GM23338 (cell line): ENCODE measurements around the gene PRSS8. TPM values are rescaled to one million over a fixed set of nuclear protein-coding genes. Genes with fewer than 3 reads are reported as not detected.

Experiments used
- ATAC-seq: fragments of 200-7000 bp; cut with Tn5 transposase; 3 replicates; pipeline ENCODE4 v1.9.1; 2020
- DNase-seq: peaks from one replicate; pipeline ENCODE4 v3.0.0-alpha.2; 2015; ENCODE audit warnings: low spot score
- H2AFZ ChIP-seq: fragments of 200-600 bp; sonication (generic); 2 replicates; pipeline ENCODE4 v1.8.0; 2016; ENCODE audit warnings: antibody characterized with exemption, mild to moderate bottlenecking, moderate library complexity
- H3F3A ChIP-seq: fragments of 200-600 bp; sonication (generic); replicated peaks from 2 replicates; pipeline ENCODE4 v1.8.0; 2017; ENCODE audit warnings: antibody characterized with exemption, mixed run types, low read depth
- H3K27ac ChIP-seq: fragments of 200-600 bp; sonication (generic); 2 replicates; pipeline ENCODE4 v1.6.1; 2016; ENCODE audit warnings: low read depth
- H3K27me3 ChIP-seq: fragments of 200-600 bp; sonication (generic); 2 replicates; pipeline ENCODE4 v1.8.0; 2016; ENCODE audit warnings: mild to moderate bottlenecking, mixed run types, moderate library complexity; ENCODE audit not compliant: insufficient read depth
- H3K36me3 ChIP-seq: fragments of 200-600 bp; sonication (generic); 2 replicates; pipeline ENCODE4 v1.8.0; 2016; ENCODE audit warnings: mild to moderate bottlenecking; ENCODE audit not compliant: insufficient read depth
- H3K4me1 ChIP-seq: fragments of 200-600 bp; sonication (generic); 2 replicates; pipeline ENCODE4 v1.8.0; 2016; ENCODE audit warnings: mild to moderate bottlenecking, moderate library complexity; ENCODE audit not compliant: insufficient read depth
- H3K4me2 ChIP-seq: fragments of 200-600 bp; sonication (generic); 2 replicates; pipeline ENCODE4 v1.7.1; 2017; ENCODE audit warnings: mixed run types
- H3K4me3 ChIP-seq: fragments of 200-600 bp; sonication (generic); 2 replicates; pipeline ENCODE4 v1.6.1; 2016; ENCODE audit warnings: mixed run types
- H3K79me2 ChIP-seq: fragments of 200-600 bp; sonication (generic); replicated peaks from 2 replicates; pipeline ENCODE4 v1.8.0; 2017; ENCODE audit warnings: mild to moderate bottlenecking; ENCODE audit not compliant: insufficient read depth
- H3K9me2 ChIP-seq: fragments of 200-600 bp; sonication (generic); 2 replicates; pipeline ENCODE4 v1.8.0; 2017; ENCODE audit not compliant: insufficient read depth
- H4K20me1 ChIP-seq: fragments of 200-600 bp; sonication (generic); replicated peaks from 2 replicates; pipeline ENCODE4 v1.8.0; 2017; ENCODE audit warnings: mild to moderate bottlenecking; ENCODE audit not compliant: insufficient read depth
- H3K27ac Mint-ChIP-seq: 2 replicates; pipeline ENCODE4 v1.8.0; 2020; ENCODE audit warnings: inconsistent platforms, mild to moderate bottlenecking, moderate library complexity, mixed read lengths
- H3K27me3 Mint-ChIP-seq: 3 replicates; pipeline ENCODE4 v1.8.0; 2022; ENCODE audit warnings: low read depth, mild to moderate bottlenecking, moderate library complexity, mixed read lengths, inconsistent platforms; ENCODE audit not compliant: insufficient read depth, poor library complexity
- H3K36me3 Mint-ChIP-seq: 3 replicates; pipeline ENCODE4 v1.8.0; 2021; ENCODE audit warnings: low read depth, mild to moderate bottlenecking, inconsistent platforms, moderate library complexity, mixed read lengths
- H3K4me1 Mint-ChIP-seq: 3 replicates; pipeline ENCODE4 v1.8.0; 2020; ENCODE audit warnings: mild to moderate bottlenecking, inconsistent platforms, mixed read lengths
- H3K4me3 Mint-ChIP-seq: 3 replicates; pipeline ENCODE4 v1.8.0; 2021; ENCODE audit warnings: moderate library complexity, mild to moderate bottlenecking, inconsistent platforms, mixed read lengths
- H3K9me3 Mint-ChIP-seq: 3 replicates; pipeline ENCODE4 v1.8.0; 2020; ENCODE audit warnings: moderate library complexity, mild to moderate bottlenecking, inconsistent platforms, mixed read lengths
- CTCF ChIP-seq, 2 experiments: fragments of 200-600 bp in 1 of 2; sonication (generic) in 1 of 2; conservative IDR thresholded peaks; 2 replicates each; pipeline versions ENCODE4 v1.5.1 to v1.6.1; 2016 to 2017; ENCODE audit warnings: antibody characterized with exemption in 2 of 2, low read depth in 2 of 2, mild to moderate bottlenecking in 2 of 2, moderate library complexity in 1 of 2
- ETS1 ChIP-seq: IDR thresholded peaks from 2 replicates; pipeline ENCODE4 v1.6.1; 2016; ENCODE audit warnings: antibody characterized with exemption
- EZH2phosphoT487 ChIP-seq: fragments of 200-600 bp; sonication (generic); IDR thresholded peaks from one replicate; pipeline ENCODE4 v1.8.1; 2018; ENCODE audit warnings: antibody characterized with exemption; ENCODE audit not compliant: unreplicated experiment
- JUNB ChIP-seq: IDR thresholded peaks from one replicate; pipeline ENCODE4 v1.6.1; 2016; ENCODE audit warnings: antibody characterized with exemption; ENCODE audit not compliant: unreplicated experiment
- POLR2AphosphoS5 ChIP-seq: IDR thresholded peaks from 2 replicates; pipeline ENCODE4 v1.6.1; 2016; ENCODE audit warnings: antibody characterized with exemption, low read depth
- REST ChIP-seq: IDR thresholded peaks from one replicate; pipeline ENCODE4 v1.6.1; 2018; ENCODE audit warnings: antibody characterized with exemption; ENCODE audit not compliant: unreplicated experiment
- ZNF114 ChIP-seq: fragments of 250-450 bp; sonication (Bioruptor Pico); IDR thresholded peaks from 2 replicates; pipeline ENCODE4 v1.5.0; 2020; ENCODE audit warnings: mild to moderate bottlenecking, moderate library complexity
- ZNF462 ChIP-seq: fragments of 250-450 bp; sonication (Bioruptor Pico); IDR thresholded peaks from 2 replicates; pipeline ENCODE4 v1.5.0; 2020; ENCODE audit warnings: mild to moderate bottlenecking, moderate library complexity
- polyA plus RNA-seq: library from polyadenylated mRNA; unstranded; fragments of >200 nt; fragmentation: Nextera tagmentation; extraction: Ambion mirVana; gene quantifications from 2 replicates; pipeline ENCODE4 v1.2.1, GENCODE V29; 2016
- total RNA-seq: library from RNA; depleted of rRNA; stranded (reverse); fragments of >200 nt; shearing (Covaris generic); gene quantifications from 2 replicates; pipeline ENCODE4 v1.2.3, GENCODE V29; 2014

The PRSS8 gene
- total and polyA plus RNA-seq, 2 experiments from 2014 or later = 65.3 to 75.9 TPM

GRCh38 chr16:31088459-31089183 is 46.9 kb downstream of the PRSS8 start, which contains the start of gene PRSS53:
Gene PRSS53, minus strand, starts transcription at chr16:31088943. Its CDS starts 134 bp downstream, at chr16:31088809.
- Mint-ChIP-seq H3K27me3 (peaks cover 15% of the 10 kb centered on the region), H3K9me3 (no peaks in the 10 kb centered on the region), H3K4me3 (no peak within 1 kb of the TSS; the same call in 2 of the 3 replicates), H3K36me3 (peaks cover 24% of the 10 kb centered on the region), H3K27ac (no peak within 1 kb of the TSS), H3K4me1 (peaks cover 5% of the 10 kb centered on the region; the same call in 1 of the 3 replicates)
- H3K36me3 ChIP-seq = no peaks in the 10 kb centered on the region
- no peaks in the 10 kb centered on the region for H4K20me1 ChIP-seq
- no peak within 1 kb of the TSS for H3K27ac ChIP-seq
- TF ChIP-seq JUNB = no peak
- no peak for ATAC-seq
- no peak for DNase-seq
- peaks cover 7% of the 10 kb centered on the region; the same call in 1 of the 2 replicates for H3K4me1 ChIP-seq
- H3K4me2 ChIP-seq = no peak within 1 kb of the TSS
- H3K4me3 ChIP-seq = no peak within 1 kb of the TSS
- no peaks in the 10 kb centered on the region for H3F3A ChIP-seq
- no peak within 1 kb of the TSS for H2AFZ ChIP-seq
- H3K27me3 ChIP-seq = no peaks in the 10 kb centered on the region
- peaks cover 13% of the 10 kb centered on the region for H3K79me2 ChIP-seq
- no peaks in the 10 kb centered on the region for H3K9me2 ChIP-seq

- H3K9me2 ChIP-seq = no peaks in the 10 kb centered on the region
- H3K36me3 ChIP-seq = no peaks in the 10 kb centered on the region
- Mint-ChIP-seq H3K27me3 (peaks cover 15% of the 10 kb centered on the region), H3K4me3 (no peak overlapping the region), H3K9me3 (no peaks in the 10 kb centered on the region), H3K27ac (no peak overlapping the region), H3K4me1 (peaks cover 5% of the 10 kb centered on the region; the same call in 1 of the 3 replicates), H3K36me3 (peaks cover 27% of the 10 kb centered on the region)
- ATAC-seq (no peak), DNase-seq (no peak)
- H3K4me1 ChIP-seq = 0 out of 2 replicates have a peak, but pooled peaks cover 3% of the 10 kb centered on the region
- no peaks in the 10 kb centered on the region; the same call in 1 of the 2 replicates for H4K20me1 ChIP-seq
- no peaks in the 10 kb centered on the region for H3K27me3 ChIP-seq
- no peak overlapping the region for H2AFZ ChIP-seq
- H3K79me2 ChIP-seq = peaks cover 9% of the 10 kb centered on the region
- H3K27ac ChIP-seq = no peak overlapping the region
- no peaks in the 10 kb centered on the region for H3F3A ChIP-seq
- H3K4me3 ChIP-seq = no peak overlapping the region
- H3K4me2 ChIP-seq = no peak overlapping the region
- TF ChIP-seq EZH2phosphoT487 = no peak
- no peak for TF ChIP-seq ETS1
- TF ChIP-seq ZNF462 (CRISPR knock-in tag) = no peak
- TF ChIP-seq CTCF (conservative IDR thresholded peaks at IDR 0.05; ENCODE audit: low read depth in 2 of 2) = no peak
- no peak for TF ChIP-seq REST
- TF ChIP-seq POLR2AphosphoS5 = no peak
- no peak for TF ChIP-seq ZNF114 (CRISPR knock-in tag)
Measured at GRCh38 chr16:31087971-31088370, 47.6 kb downstream of the PRSS8 start.
